Testis (tissue), 3 donors: ENCODE results near the gene CYTL1. TPM values are rescaled to one million over a fixed set of nuclear protein-coding genes. Genes with fewer than 3 reads are reported as not detected.

ENCODE experiments used
- DNase-seq: peaks from one replicate; pipeline ENCODE4 v3.0.0-alpha.2; 2019
- H3K27ac ChIP-seq, 2 donors: fragments of 200-600 bp; sonication (generic); one replicate each; pipeline ENCODE4 v1.5.1; 2019
- H3K27me3 ChIP-seq: fragments of 200-600 bp; sonication (generic); one replicate; pipeline ENCODE4 v1.5.1; 2019
- H3K36me3 ChIP-seq: fragments of 200-600 bp; sonication (generic); one replicate; pipeline ENCODE4 v1.5.1; 2017; ENCODE audit warnings: low read depth; ENCODE audit errors: missing control alignments
- H3K4me1 ChIP-seq: fragments of 200-600 bp; sonication (generic); one replicate; pipeline ENCODE4 v1.5.1; 2019
- H3K4me3 ChIP-seq, 2 donors: fragments of 200-600 bp; sonication (generic); one replicate each; pipeline ENCODE4 v1.5.1; 2017 to 2019
- H3K9me3 ChIP-seq: fragments of 200-600 bp; sonication (generic); one replicate; pipeline ENCODE4 v1.5.1; 2017
- POLR2A ChIP-seq: fragments of 450-650 bp; IDR thresholded peaks from one replicate; pipeline ENCODE4 v1.6.1; 2017; ENCODE audit warnings: antibody characterized with exemption, mild to moderate bottlenecking, moderate library complexity
- WGBS, 2 donors: methylation state at CpG; one replicate each; pipeline ENCODE4 v1.1.5; 2018; 5-methylcytosine and 5-hydroxymethylcytosine counted together
- intact Hi-C: fragments of 100-400 bp; cut with DNase I; formaldehyde crosslinking; loops from one replicate; pipeline ENCODE4 v1.15.1; 2023; ENCODE audit warnings: low total_unique reads
- polyA plus RNA-seq: library from polyadenylated mRNA; stranded (reverse); fragments of 350-450 nt; fragmentation: Illumina TruSeq; extraction: RNeasy Lipid Tissue Mini Kit (QIAGEN cat#74804); gene quantifications from one replicate; pipeline ENCODE4 v1.2.3, GENCODE V29; 2014; ENCODE audit warnings: low read depth, low replicate concordance; ENCODE audit not compliant: insufficient read depth
- total RNA-seq, 2 donors: library from RNA; depleted of rRNA; stranded (reverse); fragments of >200 nt; gene quantifications; one replicate each; pipeline ENCODE4 v1.2.3, GENCODE V29; 2016
- TF ChIP-seq, protein P1 (sequence below), 3 experiments: fragments of 450-650 bp in 2 of 3; fragments of 200-600 bp in 1 of 3; sonication (generic) in 1 of 3; IDR thresholded peaks; one replicate each; pipeline ENCODE4 v1.5.1; 2016 to 2019; ENCODE audit warnings: antibody characterized with exemption in 3 of 3, mild to moderate bottlenecking in 2 of 3, moderate library complexity in 1 of 3

Gene CYTL1
- total and polyA plus RNA-seq, 3 donors from 2014 or later: 0.39 to 3.1 TPM; not detected in 1

DNA sequence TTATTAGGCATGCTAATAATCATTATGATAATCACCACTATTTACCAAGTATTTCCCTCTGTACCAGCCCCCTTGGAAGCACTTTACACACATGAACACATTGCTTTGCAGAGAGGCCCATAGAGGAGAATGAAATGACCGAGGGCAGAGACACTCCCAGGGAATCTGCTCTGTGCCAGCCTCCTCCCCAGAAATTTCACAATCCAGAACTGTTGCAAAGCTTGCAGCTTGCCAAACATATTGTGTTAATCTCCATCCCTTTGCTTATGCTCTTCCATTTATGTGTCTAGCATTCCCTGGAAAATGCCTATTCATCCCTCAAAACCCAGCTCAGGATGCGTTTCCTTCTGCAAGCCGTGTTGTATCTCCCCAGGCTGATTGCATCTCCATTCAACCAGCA lies 37.8 kb downstream of the CYTL1 start:
- intact Hi-C loops: no loop called here

DNA sequence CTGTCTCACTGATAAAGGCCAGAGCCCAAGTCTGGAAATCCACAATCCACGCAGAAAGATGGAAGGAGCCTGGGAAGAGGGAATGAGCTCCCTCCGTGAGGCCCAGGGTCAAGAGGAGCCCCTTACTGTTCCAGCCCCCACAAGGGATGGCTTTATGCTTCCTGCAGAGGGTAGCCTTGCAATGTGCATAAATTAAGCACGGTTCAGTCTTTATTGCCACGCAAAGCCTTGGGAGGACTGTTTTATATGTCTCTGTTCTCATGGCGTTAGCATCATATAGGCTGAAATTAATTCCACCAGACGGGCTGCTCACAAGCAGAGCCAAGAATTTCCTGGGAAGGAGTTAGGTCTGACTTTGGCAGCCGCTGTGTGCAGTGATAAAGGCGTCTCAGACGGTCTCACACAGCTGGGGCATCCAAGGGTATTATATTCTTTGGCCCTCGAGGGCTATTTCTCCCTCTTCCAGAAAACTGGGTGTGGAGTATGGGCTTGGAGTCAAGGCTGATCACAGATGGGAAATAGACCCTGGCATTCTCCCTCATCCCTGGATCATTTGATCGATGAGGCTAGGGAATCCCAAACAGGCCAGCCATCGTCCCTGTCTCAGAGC lies 38.5 kb downstream of the CYTL1 start:
- no peaks in the 10 kb centered on the region for H3K36me3 ChIP-seq
- 49 to 65% methylated on average over 12 of the region's 12 CpGs for WGBS, 2 donors
- DNase-seq: no peak
- TF ChIP-seq POLR2A: no peak
- TF ChIP-seq, protein P1, sequence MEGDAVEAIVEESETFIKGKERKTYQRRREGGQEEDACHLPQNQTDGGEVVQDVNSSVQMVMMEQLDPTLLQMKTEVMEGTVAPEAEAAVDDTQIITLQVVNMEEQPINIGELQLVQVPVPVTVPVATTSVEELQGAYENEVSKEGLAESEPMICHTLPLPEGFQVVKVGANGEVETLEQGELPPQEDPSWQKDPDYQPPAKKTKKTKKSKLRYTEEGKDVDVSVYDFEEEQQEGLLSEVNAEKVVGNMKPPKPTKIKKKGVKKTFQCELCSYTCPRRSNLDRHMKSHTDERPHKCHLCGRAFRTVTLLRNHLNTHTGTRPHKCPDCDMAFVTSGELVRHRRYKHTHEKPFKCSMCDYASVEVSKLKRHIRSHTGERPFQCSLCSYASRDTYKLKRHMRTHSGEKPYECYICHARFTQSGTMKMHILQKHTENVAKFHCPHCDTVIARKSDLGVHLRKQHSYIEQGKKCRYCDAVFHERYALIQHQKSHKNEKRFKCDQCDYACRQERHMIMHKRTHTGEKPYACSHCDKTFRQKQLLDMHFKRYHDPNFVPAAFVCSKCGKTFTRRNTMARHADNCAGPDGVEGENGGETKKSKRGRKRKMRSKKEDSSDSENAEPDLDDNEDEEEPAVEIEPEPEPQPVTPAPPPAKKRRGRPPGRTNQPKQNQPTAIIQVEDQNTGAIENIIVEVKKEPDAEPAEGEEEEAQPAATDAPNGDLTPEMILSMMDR (IDR thresholded peaks at IDR 0.05): no peak
- H3K4me1 ChIP-seq: no peaks in the 10 kb centered on the region
- H3K4me3 ChIP-seq: no peak overlapping the region
- no peaks in the 10 kb centered on the region for H3K27me3 ChIP-seq
- H3K27ac ChIP-seq: no peak overlapping the region
- H3K9me3 ChIP-seq: no peaks in the 10 kb centered on the region
- intact Hi-C loops: no loop called here

More for the DNA sequence above, 37.8 kb downstream of the CYTL1 start:
- H3K9me3 ChIP-seq: no peaks in the 10 kb centered on the region
- no peaks in the 10 kb centered on the region for H3K27me3 ChIP-seq
- no peak for DNase-seq
- WGBS, 2 donors: 87 to 100% methylated on average over 3 of the region's 3 CpGs
- no peaks in the 10 kb centered on the region for H3K36me3 ChIP-seq
- H3K27ac ChIP-seq: no peak overlapping the region
- H3K4me3 ChIP-seq: no peak overlapping the region
- no peaks in the 10 kb centered on the region for H3K4me1 ChIP-seq
- no peak for TF ChIP-seq POLR2A
- TF ChIP-seq, protein P1 (IDR thresholded peaks at IDR 0.05): no peak

DNA sequence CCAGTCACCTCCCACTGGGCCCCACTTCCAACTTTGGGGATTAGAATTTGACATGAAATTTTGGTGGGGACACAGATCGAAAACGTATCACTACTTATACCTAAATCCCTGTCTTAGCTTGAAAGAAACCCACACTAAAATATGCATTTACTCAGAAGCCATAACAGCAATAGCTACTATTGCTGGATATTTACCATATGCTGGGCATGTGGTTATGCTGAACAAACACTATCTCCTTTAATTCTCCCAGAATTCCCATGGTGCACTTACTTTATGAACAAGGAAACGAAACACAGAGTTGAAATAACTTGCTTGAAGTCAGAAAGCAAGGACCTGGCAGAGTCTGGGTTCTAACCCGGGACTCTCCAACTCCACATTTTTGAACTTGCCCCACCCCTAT lies 39.3 kb downstream of the CYTL1 start:
- intact Hi-C loops: no loop called here
- Histone ChIP-seq H3K27ac (no peak overlapping the region), H3K36me3 (no peaks in the 10 kb centered on the region), H3K9me3 (no peaks in the 10 kb centered on the region), H3K27me3 (no peaks in the 10 kb centered on the region), H3K4me3 (no peak overlapping the region), H3K4me1 (no peaks in the 10 kb centered on the region)
- DNase-seq: no peak
- 80 to 90% methylated on average over 4 of the region's 4 CpGs for WGBS, 2 donors
- TF ChIP-seq POLR2A: no peak
- TF ChIP-seq, protein P1 (IDR thresholded peaks at IDR 0.05): no peak

DNA sequence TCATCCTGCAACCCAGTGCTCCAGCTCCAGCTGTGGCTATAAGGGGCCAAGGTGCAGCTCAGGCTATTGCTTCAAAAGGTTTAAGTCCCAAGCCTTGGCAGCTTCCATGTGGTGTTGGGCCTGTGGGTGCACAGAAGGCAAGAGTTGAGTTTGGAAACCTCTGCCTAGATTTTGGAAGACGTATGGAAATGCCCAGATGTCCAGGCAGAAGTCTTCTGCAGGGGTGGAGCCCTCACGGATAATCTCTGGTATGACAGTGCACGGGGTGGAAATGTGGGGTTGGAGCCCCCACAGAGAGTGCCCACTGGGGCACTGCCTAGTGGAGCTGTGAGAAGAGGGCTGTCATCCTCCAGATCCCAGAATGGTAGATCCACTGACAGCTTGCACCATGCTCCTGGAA lies 44.5 kb downstream of the CYTL1 start:
- Histone ChIP-seq H3K9me3 (no peaks in the 10 kb centered on the region), H3K4me1 (no peaks in the 10 kb centered on the region), H3K27ac (no peak overlapping the region), H3K36me3 (no peaks in the 10 kb centered on the region), H3K27me3 (no peaks in the 10 kb centered on the region), H3K4me3 (no peak overlapping the region)
- no peak for DNase-seq
- WGBS, 2 donors: 93 to 98% methylated on average over 2 to 3 of the region's 3 CpGs
- TF ChIP-seq, protein P1 (IDR thresholded peaks at IDR 0.05): no peak
- no peak for TF ChIP-seq POLR2A
- intact Hi-C loops: no loop called here

DNA sequence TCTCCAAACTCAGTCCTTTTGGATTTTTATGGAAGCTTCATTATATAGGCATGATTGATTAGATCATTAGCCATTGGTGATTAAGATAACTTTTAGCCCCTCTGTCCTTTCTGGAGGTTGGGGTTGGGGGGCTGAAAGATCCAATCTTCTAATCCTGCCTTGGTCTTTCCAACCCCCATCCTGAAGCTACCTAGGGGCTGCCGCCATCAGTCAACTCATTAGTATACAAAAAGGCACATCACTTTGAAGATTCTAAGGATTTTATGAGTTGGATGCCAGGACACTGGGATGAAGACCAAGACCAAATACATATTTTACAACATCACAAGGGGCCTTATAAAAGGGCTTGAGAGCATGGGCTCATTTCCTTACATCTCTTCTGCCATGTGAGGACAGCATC lies 47.5 kb downstream of the CYTL1 start:
- 77 to 90% methylated on average over 1 of the region's 1 CpG for WGBS, 2 donors
- Histone ChIP-seq H3K27me3 (no peaks in the 10 kb centered on the region), H3K36me3 (no peaks in the 10 kb centered on the region), H3K9me3 (no peaks in the 10 kb centered on the region), H3K27ac (no peak overlapping the region), H3K4me1 (no peaks in the 10 kb centered on the region), H3K4me3 (no peak overlapping the region)
- DNase-seq: no peak
- no peak for TF ChIP-seq POLR2A
- TF ChIP-seq, protein P1 (IDR thresholded peaks at IDR 0.05): no peak
- intact Hi-C loops: no loop called here
